GM18526 (cell line): Measurements from ENCODE around the gene COPS7A.

Experiments used
- POLR2A ChIP-seq: IDR thresholded peaks from 3 replicates; pipeline ENCODE4 v1.6.1; 2011; ENCODE audit not compliant: insufficient read length; ENCODE audit errors: extremely low read depth

The COPS7A gene

DNA sequence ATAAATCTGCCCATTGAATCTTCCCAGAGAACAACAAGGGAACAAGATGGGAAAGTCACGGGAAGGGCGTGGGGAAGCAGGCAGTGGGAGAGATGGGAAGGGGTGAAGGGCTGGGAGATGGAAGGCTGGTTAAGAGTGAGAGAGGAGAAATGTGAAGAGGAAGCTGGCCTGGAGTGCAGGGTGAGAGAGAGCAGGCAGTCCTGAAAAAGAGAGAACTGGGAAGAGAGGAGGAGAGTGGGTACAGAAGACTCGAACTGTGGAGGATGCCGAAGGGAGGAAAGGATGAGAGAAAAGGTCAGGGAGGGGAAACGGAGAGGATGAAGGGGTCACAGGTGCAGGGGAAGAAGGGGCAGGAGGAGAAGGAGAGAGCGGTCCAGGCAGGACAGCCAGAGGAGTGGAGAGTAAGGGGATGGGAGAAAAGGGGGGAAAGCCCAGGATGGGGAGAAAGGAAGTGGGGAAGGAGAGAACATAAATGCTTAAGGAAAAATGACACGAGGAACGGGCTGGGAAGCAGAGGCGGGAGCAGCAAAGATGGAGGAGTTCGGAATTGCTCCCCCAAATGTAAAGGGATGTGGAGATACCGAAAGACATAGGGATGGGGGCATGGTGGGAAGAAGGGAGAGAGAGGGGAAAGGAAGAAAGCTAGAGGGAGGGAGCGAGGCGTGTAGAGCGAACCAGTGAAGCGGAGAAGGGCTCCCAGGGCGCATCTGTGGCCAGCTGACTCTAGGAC, 24.4 kb upstream of the COPS7A start:
- TF ChIP-seq POLR2A: no peak

DNA sequence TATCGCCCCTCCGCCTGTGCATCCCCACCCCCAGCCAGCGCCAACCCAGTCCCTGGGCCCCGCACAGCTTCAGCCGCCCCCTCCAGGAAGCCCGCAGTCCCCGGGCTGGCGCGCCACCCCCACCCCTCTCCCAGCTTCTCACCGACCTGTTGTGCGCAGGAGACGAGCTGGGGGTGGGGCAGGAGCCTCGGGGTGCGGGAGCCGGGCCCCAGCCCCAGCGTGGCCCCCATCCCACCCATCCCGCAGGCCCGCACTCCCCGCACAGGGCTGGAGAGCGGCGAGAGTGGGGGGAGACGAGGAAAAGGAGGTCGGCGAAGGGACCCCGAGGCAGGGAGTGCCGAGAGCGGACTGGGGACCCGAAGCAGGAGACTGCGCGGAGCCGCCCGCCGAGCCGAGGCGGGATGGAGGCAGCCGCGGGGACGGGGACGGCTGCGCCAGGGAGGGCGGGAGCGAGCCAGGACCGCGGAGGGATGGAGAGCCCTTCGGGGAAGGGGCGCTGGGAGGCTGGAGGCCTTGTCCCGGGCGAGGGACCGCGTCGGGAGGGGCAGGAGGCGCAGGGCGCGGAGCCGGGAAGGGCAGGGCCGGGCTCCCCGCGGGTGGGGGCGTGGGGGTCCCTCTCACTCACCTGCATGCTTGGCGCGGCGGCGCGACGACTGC, 23.7 kb upstream of the COPS7A start:
- TF ChIP-seq POLR2A: no peak

GRCh38 chr12:6700646-6701051, 23.2 kb upstream of the COPS7A start, which contains the start of gene PIANP:
TSS of gene PIANP (minus strand) at chr12:6700815. CDS start at chr12:6698061, 2,754 bp downstream.
- TF ChIP-seq POLR2A: no peak

GRCh38 chr12:6701078-6701768, 22.6 kb upstream of the COPS7A start:
- TF ChIP-seq POLR2A: no peak

DNA sequence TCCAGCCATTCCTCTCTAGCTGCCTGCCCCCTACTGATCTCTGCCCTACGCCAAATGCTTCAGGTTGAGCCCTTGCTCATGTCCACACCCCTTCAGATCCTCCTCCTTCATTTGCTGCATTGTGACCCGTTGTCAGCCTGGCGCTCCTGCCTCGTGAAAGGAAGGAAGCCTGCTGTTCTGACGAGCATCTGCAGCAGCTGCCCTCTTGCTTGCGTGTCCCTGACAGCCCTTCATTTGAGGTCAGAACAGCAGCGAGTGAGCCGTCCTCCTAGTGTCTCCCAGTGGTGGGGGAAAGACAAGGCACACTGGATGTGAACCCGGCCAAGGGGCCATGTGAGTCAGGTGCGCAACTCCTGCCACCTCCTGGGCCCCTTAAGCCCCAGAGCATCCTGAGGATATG, 20.2 kb upstream of the COPS7A start:
- no peak for TF ChIP-seq POLR2A

- no peak for TF ChIP-seq POLR2A
These were observed 14.9 kb upstream of the COPS7A start for GRCh38 chr12:6708960-6709394.

- no peak for TF ChIP-seq POLR2A
These were observed 6.9 kb upstream of the COPS7A start for GRCh38 chr12:6716874-6717437.

- TF ChIP-seq POLR2A: no peak
These were observed 983 bp upstream of the COPS7A start for GRCh38 chr12:6722863-6723262.

- no peak for TF ChIP-seq POLR2A
These were observed 557 bp downstream of the COPS7A start for GRCh38 chr12:6724409-6724797.

- no peak for TF ChIP-seq POLR2A
These were observed 1.5 kb downstream of the COPS7A start for GRCh38 chr12:6725350-6725749.

DNA sequence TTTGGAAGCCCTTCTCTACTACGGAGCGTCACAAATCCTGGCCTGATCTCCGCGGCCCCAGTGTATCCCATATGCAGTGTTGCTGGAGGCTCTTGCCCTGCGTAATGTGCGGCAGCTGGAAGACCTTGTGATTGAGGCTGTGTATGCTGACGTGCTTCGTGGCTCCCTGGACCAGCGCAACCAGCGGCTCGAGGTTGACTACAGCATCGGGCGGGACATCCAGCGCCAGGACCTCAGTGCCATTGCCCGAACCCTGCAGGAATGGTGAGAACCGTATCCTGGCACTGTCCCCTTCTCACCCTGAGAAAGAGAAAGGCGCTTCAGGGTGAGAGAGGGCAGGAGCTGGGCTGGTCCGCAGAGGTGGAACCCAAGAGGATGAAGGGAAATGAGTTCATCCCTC, 5.3 kb downstream of the COPS7A start:
- no peak for TF ChIP-seq POLR2A

DNA sequence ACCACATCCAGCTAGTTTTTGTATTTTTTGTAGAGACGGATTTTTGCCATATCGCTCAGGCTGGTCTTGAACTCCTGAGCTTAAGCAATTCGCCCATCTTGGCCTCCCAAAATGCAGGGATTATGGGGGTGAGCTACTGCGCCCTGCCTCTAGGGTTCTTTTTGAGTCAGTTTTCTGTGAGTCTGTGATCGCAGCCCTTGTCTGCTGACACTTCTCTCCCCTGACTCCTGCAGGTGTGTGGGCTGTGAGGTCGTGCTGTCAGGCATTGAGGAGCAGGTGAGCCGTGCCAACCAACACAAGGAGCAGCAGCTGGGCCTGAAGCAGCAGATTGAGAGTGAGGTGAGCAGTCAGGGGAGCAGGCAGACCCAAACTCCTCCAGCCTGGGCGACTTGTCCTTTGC, 6.3 kb downstream of the COPS7A start:
- TF ChIP-seq POLR2A: no peak

- no peak for TF ChIP-seq POLR2A
These were observed 10.9 kb downstream of the COPS7A start for GRCh38 chr12:6734506-6735387.

DNA sequence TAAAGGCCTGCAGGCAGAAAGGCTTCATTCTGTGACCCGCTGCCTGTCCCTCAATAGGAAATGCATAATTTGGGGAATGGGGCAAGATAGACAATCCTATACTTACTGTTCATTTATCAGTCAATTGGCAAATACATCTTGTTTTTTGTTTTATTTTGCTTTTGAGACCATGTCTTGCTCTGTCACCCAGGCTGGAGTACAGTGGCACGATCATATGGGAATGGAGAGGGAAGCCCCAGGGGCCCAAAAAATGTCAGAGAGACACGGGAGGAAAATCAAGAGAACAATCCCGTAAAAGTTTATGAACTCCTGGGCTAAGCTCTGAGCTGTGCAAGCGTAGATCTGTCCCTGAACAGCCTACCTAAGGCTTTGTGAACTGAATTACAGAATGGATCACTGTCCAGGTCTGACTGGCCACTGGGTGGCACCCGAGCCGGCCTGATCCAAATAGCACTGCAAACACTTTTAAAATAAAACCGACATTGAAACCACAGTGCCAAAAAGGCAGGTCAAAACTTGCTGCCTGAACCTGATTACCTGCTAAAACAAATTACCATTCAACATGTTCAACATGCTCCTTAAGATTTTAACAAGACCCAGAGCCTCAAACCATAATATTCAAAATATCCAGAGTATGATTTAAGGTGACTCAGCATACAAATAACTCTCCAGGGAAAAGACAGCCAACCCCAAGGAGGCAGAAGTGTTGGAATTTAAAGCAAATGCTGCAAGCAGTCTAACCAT, 11.8 kb downstream of the COPS7A start:
- no peak for TF ChIP-seq POLR2A

DNA sequence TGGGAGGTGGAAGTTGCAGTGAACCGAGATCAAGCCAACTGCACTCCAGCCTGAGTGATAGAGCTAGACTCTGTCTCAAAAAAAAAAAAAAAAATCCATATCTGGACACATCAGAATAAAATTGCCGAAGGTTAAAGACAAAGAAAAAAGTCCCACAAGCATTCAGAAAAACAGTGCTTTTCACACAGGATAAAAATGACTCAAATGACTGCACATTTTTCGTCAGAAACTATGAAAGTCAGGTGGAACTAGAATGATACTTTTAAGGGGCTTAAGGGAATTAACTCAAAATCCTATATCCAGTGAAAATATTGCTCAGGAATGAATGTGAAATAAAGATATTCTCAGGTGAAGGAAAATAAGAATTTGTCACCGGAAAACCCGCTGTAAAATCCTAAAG, 12.9 kb downstream of the COPS7A start:
- no peak for TF ChIP-seq POLR2A

DNA sequence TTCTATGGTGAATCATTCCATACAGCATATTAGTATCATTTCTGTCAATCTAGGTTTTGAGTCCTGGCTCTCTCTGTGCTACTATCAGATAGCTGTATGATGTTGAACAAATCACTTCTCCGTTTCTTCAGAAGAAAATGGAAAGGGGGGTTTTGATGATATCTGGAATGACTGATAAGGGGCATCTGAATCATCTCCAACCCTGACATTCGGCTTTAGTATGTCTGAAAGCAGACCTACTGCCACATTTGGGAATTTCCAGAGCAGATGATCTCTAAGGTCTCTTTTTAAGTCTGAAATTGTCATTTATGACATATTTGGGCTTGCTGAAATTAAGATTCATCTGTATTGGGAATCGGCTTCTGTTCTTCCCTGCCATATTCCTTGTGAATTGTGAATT, 19.0 kb downstream of the COPS7A start:
- TF ChIP-seq POLR2A: no peak
